ENCODE results near the gene WDR48. TPM values are rescaled to one million over a fixed set of nuclear protein-coding genes. Genes with fewer than 3 reads are reported as not detected.

The WDR48 gene
- total RNA-seq, 4 donors from 2014 or later, result 28.4 to 84.4 (median 37.0) TPM

GRCh38 chr3:39137991-39138803 is 86.4 kb downstream of the WDR48 start:
- Histone ChIP-seq H3K4me3 (no peak overlapping the region), H3K4me1 (peaks cover 0 to 12% of the 10 kb centered on the region in 2 donors), H3K9me3 (no peaks in the 10 kb centered on the region), H3K36me3 (no peaks in the 10 kb centered on the region), H3K27ac (no peak overlapping the region), H3K27me3 (no peaks in the 10 kb centered on the region)
- no peak for DNase-seq
- intact Hi-C loops (cut with DNase I; ENCODE audit: low total_unique reads), result no loop called here
- TF ChIP-seq POLR2A (IDR thresholded peaks at IDR 0.05) (no peak), CTCF (IDR thresholded peaks at IDR 0.05) (no peak)

- peak in 1 of 2 donors; percentile 51 for DNase-seq
- no peak overlapping the region for H3K27ac ChIP-seq
- intact Hi-C loops (cut with DNase I; ENCODE audit: low total_unique reads), result no loop called here
These were observed 87.1 kb downstream of the WDR48 start for GRCh38 chr3:39138804-39139415.

GRCh38 chr3:39139442-39139841 is 87.6 kb downstream of the WDR48 start:
- intact Hi-C loops (cut with DNase I; ENCODE audit: low total_unique reads), result no loop called here
- DNase-seq, result no peak
- no peak for TF ChIP-seq CTCF (IDR thresholded peaks at IDR 0.05)
- no peak for TF ChIP-seq POLR2A (IDR thresholded peaks at IDR 0.05)
- Histone ChIP-seq H3K4me1 (peaks cover 0 to 12% of the 10 kb centered on the region in 2 donors), H3K27me3 (no peaks in the 10 kb centered on the region), H3K9me3 (no peaks in the 10 kb centered on the region), H3K4me3 (no peak overlapping the region), H3K27ac (no peak overlapping the region), H3K36me3 (no peaks in the 10 kb centered on the region)

More at GRCh38 chr3:39138804-39139415, 87.1 kb downstream of the WDR48 start:
- no peaks in the 10 kb centered on the region for H3K9me3 ChIP-seq
- H3K27me3 ChIP-seq, result no peaks in the 10 kb centered on the region
- H3K4me3 ChIP-seq, result no peak overlapping the region
- no peaks in the 10 kb centered on the region for H3K36me3 ChIP-seq
- peaks cover 0 to 12% of the 10 kb centered on the region in 2 donors for H3K4me1 ChIP-seq
- TF ChIP-seq POLR2A (IDR thresholded peaks at IDR 0.05), result no peak
- TF ChIP-seq CTCF (IDR thresholded peaks at IDR 0.05), result no peak

GRCh38 chr3:39140341-39140971 is 88.6 kb downstream of the WDR48 start:
- peaks cover 0 to 12% of the 10 kb centered on the region in 2 donors for H3K4me1 ChIP-seq
- intact Hi-C loops (cut with DNase I; ENCODE audit: low total_unique reads), result no loop called here
- no peaks in the 10 kb centered on the region for H3K27me3 ChIP-seq
- peak overlapping the region; percentile 47 to 53 for H3K27ac ChIP-seq
- TF ChIP-seq CTCF (IDR thresholded peaks at IDR 0.05) (no peak), POLR2A (IDR thresholded peaks at IDR 0.05) (no peak)
- DNase-seq, result no peak
- H3K9me3 ChIP-seq, result no peaks in the 10 kb centered on the region
- no peaks in the 10 kb centered on the region for H3K36me3 ChIP-seq
- H3K4me3 ChIP-seq, result no peak overlapping the region

Data from uterus (tissue), 4 donors.